HG02759 (cell line): Measurements from ENCODE around the gene PLIN4.
"Not testable (repeated sequence)": the region's sequence is repeated elsewhere in the genome, so short reads cannot be mapped to it uniquely, and the experiment has no call there.

Experiments
- ATAC-seq: cut with Tn5 transposase; IDR thresholded peaks from one replicate; pipeline ENCODE4 v1.9.1; 2021; ENCODE audit warnings: mild to moderate bottlenecking, moderate library complexity; ENCODE audit not compliant: unreplicated experiment

The PLIN4 gene, protein sequence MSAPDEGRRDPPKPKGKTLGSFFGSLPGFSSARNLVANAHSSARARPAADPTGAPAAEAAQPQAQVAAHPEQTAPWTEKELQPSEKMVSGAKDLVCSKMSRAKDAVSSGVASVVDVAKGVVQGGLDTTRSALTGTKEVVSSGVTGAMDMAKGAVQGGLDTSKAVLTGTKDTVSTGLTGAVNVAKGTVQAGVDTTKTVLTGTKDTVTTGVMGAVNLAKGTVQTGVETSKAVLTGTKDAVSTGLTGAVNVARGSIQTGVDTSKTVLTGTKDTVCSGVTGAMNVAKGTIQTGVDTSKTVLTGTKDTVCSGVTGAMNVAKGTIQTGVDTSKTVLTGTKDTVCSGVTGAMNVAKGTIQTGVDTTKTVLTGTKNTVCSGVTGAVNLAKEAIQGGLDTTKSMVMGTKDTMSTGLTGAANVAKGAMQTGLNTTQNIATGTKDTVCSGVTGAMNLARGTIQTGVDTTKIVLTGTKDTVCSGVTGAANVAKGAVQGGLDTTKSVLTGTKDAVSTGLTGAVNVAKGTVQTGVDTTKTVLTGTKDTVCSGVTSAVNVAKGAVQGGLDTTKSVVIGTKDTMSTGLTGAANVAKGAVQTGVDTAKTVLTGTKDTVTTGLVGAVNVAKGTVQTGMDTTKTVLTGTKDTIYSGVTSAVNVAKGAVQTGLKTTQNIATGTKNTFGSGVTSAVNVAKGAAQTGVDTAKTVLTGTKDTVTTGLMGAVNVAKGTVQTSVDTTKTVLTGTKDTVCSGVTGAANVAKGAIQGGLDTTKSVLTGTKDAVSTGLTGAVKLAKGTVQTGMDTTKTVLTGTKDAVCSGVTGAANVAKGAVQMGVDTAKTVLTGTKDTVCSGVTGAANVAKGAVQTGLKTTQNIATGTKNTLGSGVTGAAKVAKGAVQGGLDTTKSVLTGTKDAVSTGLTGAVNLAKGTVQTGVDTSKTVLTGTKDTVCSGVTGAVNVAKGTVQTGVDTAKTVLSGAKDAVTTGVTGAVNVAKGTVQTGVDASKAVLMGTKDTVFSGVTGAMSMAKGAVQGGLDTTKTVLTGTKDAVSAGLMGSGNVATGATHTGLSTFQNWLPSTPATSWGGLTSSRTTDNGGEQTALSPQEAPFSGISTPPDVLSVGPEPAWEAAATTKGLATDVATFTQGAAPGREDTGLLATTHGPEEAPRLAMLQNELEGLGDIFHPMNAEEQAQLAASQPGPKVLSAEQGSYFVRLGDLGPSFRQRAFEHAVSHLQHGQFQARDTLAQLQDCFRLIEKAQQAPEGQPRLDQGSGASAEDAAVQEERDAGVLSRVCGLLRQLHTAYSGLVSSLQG (N-terminal part only)

DNA sequence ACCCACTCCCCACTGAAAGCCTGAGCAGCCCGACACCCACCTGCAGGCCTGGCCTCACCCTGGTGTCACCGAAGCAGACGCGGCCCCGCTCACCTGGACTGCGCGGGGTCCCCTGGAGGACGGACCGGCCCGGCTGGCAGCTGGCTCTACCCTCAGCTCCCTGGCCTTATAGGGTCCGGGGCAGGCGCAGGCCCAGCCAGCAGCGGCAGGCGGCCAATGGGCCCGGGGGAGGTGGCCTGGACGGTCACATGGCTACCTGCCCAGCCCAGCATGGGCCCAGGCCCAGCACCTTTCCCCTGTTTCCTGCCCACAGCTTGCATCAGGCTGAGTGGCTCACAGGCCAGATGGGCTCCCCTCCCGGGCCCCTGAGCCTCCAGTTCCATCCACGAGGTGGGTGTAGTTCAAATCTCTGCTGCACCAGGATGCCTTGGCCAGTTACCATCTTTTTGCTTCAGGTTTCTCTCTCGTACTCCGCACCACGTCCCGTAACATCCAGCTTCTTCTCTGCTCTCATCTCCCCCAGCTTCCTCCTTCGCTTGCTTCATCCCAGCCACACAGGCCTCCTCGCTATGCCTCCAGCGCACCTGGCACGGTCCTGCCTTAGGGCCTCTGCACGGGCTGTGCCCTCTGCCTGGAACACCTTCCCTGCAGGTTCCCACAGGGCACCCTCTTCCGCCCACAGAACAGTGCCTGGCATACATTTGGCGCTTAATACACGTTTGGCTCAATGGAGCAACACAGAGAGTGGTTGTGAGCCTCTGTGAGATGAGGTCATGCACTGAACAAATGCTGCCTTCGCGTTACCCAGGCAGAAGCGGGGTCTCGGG is at the start of gene PLIN4:
Gene PLIN4, minus strand, starts transcription at position 142 of the 827 bp plus-strand sequence. CDS start 214 bp downstream, outside the sequence.
- ATAC-seq = no peak

DNA sequence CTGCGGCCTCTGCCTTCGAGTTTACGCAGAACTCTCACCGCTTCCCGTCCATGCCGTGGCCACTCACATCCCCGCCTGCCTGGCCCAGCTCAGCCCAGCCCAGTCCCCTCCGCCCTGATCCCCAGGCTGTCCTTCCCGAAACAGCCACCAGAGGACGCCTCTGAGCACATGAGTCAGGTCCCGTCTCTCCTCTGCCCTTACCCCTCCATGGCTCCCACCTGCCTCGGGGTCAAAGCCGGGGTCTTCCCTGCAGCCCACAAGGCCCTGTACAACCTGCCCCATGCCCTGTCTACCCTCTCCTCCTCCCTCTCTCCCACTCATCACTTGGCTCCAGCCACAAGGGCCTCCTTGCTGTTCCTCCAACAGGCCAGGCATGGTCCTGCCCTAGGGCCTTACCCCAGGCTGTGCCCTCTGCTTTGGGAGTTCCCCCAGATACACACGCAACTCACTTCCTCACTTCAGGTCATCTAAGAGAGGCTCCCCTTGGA is 49.3 kb upstream of the PLIN4 start:
- ATAC-seq = no peak

DNA sequence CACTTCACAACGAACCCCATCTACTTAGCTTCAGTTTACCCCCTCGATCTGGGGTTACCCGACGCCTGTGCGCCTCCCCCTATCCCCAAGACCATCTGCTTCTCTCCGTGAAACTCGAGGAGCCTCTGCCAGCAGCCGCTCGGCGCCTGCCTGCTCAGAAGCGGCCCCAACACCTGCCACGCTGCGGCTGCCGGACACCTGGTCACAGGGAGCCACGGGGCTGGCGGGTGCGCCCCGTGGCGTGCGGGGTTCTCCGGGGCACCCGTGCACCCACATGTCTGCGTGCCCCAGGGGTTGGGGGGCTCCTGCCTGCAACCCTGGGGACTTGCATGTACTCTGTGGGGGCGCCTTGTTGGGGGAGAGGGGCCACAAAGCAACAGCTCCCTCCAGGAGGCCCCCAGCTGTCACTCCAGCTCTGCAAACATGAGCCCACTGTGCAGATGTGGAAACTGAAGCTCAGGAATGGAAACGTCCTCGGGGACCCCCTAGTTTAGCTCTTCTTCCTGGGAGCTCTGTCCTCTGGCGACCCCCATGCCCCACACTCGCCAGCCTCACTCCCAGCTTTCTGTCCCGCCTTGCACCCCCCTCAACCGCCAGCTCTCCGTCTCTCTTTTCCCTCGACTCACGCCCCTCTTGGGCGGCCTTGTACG is 48.2 kb upstream of the PLIN4 start:
- no peak for ATAC-seq

DNA sequence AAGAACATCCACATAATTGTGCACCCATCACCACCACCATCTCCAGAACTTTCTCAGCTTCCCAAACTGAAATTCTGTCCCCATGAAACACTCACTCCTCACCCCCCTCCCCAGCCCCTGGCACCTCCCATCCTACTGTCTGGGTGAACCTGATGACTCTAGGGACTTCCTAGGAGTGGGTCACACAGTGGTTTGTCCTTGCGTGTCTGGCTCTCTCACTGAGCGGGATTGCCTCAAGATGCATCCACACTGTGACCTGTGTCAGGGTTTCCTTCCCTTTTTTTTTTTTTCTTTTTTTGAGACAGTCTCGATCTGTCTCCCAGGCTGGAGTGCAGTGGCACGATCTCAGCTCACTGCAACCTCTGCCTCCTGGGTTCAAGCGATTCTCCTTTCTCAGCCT is 45.3 kb upstream of the PLIN4 start:
- ATAC-seq = not testable (repeated sequence)

DNA sequence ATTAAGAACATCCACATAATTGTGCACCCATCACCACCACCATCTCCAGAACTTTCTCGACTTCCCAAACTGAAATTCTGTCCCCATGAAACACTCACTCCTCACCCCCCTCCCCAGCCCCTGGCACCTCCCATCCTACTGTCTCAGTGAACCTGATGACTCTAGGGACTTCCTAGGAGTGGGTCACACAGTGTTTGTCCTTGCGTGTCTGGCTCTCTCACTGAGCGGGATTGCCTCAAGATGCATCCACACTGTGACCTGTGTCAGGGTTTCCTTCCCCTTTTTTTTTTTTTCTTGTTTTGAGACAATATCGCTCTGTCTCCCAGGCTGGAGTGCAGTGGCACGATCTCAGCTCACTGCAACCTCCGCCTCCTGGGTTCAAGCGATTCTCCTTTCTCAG is 43.8 kb upstream of the PLIN4 start:
- not testable (repeated sequence) for ATAC-seq

DNA sequence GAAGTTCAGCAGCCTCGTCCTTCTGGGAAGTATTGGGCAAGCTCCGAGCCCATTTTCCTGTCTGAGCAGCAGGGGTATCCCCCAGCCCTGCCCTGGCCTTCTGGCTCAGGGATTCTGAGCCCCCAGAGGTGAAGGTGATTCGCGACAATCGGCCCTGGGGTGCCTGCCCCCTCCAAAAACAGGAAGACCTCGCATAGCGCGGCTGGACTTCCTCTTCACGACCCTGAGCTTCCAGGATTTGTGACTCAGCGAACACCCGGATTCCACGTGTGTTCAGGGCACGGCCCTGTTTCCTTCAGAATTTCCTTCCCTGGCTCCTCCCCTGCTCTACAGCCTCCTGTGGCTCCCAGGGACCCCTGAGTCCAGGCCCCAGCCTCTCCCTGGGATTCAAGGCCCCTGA is 41.3 kb upstream of the PLIN4 start, which contains the start of gene SEMA6B:
Gene SEMA6B, minus strand, starts transcription at position 116 of the 400 bp plus-strand sequence. CDS start 1,227 bp downstream, outside the sequence.
- no peak for ATAC-seq

DNA sequence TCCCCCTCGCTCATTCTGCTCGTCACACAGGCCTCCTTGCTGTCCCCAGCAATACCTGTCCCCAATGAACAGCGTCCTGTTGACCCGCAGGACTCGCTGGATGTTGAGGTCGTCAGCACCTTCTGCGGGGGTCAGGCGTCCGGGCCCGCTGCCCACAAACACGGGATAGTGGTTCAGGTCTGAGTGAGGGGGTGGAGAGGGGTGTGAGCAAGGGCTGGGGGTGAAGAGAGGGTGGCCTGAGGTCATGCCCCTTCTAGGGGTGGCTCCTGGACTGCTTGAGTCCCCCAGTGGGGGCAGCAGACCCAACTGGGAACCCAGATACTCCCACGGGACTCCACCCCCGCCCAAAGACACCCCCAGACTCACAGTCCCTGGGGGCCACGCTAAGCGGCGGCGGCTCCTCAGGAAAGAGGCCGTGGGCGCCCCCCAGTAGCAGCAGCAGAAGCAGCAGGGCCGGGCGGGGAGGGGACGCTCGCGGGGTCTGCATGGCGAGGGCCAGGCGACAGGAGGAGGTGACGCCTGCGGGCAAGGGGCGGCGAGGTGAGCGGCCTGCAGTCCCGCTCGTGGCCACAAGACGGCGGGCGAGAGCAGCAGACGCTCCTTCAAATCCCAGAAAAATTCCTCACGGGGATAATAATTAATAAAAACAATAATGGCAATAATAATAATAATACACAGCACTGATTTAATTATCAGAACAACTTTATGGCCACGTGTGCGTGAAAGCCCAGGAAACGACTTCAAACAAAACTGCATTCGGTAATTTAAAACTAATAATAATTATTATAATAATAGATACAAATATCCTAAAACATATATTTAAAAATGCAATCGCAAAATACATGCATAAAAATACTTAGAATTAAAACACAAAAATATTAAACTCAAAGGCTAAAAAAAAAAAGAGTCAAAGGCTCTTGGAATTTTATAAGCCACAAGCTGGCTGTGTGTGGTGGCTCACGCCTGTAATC is 40.0 kb upstream of the PLIN4 start:
- no peak for ATAC-seq

DNA sequence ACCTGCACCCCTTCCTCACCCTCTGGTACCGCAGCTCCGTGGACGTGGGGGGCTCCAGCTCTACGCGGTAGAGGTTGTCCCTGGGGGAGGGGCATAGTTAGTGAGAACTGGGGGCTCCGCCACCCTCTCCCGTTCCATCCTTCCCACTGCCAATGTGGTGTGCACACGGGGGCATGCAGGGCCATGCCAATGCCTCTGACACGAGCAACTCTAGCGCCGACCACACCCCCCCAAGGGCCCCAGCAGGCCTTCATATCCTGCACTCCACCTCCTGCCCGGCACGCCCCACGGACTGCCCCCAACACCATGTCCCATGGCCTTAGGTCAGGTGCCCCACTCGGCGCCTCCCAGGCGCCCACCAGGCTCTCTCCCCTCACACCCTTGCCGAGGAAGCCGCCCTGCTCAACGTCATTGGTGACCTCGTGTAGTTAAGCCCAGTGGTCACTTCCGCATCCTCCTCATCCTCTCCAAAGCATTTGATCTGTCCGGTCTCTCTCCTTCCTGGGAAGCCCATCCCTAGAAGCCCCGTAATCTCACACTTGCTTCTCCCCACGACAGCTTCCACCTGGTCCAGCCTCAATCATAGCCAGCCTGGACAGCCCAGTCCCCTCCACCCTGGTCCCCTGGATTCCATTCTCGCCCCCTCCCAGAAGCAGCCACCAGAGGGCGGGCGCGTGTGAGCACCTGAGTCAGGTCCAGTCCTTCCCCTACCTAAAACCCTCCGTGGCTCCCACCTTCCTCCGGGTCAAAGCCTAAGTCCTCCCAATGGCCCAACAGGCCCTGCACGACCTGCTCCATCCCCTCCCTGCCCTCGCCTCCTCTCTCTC is 39.1 kb upstream of the PLIN4 start:
- ATAC-seq = no peak

DNA sequence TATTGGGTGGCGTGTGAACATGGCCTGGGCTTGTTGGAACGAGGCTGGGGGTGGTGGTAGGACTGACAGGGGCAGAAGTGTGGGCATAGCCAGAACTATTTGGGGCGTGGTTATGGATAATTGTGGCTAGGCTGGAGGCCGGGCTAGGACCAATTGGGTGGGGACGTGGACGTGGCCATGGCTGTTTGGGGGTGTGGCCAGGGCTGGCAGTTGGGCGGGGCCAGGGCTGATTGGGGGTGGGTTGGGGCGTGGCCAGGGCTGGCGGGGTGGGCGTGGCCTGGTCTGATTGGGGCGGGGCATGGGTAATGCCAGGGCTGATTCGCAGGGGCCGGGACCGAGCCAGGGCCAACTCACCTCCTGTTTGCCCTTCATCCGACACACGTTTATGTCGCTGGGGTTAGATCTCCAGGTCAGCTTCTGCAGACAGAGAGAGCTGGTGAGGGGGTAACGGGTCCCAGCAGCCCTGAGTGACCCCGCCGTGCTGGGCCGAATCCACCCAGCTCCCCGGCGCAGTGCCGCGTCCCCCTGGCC is 38.4 kb upstream of the PLIN4 start:
- no peak for ATAC-seq

DNA sequence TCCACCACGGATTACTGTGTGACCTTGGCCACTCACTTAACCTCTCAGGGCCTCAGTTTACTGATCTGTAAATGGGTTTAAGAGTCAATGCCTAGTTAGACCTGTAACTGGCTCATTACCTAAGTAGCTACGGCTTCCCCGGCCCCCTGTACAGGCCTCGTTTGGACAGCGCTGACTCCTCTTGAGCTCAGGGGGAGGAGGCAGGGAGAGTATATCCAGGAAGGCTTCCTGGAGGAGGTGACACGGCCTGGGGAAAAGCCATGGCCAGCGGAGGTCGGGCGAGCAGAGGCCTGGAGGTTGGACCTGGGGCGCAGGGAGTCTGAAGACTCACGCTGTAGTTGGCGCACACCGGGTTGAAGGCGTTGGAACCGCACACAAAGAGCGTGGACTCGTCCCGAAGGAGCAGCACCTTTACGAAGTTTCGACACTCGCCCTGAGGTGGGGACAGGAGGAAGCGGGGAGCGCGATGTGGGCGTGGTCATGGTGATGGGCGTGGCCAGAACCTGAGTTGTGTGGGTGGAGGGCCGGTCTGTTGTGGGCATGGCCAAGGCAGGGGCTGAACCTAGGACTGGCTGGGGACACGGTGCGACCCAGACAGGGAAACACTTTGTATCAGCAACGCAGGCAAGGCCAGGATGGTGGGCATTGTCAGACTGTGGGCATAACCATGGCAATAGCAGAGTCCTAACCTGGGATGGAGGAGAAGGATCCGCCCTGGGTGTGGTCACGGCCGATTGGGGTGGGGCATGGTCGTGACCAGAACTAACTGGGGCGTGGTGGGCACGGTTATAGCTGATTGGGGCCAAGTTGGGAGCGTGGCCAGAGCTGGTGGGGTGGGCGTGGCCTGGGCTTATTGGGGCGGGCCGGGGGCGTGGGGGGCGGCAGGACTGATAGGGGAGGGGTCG is 37.6 kb upstream of the PLIN4 start:
- ATAC-seq = no peak

DNA sequence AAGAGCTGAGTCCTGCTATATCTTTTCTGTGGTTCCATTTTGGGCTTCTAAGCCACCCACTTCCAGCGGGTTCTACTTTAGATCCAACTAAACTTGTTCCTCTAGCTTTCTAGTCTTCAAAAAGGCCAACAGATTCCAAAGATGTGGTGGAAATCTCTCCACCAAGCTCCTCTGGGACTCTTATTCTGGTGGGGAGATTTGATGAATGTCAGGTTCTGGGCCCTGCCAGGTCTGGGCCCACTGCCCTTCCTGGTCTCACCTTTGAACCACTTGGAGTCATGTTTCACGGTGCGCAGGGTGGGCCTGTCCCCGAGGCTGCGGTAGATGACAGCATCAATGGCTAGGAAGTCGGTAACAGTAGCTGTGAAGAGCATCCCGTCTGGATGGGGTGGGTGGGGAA is 36.4 kb upstream of the PLIN4 start:
- ATAC-seq = no peak

DNA sequence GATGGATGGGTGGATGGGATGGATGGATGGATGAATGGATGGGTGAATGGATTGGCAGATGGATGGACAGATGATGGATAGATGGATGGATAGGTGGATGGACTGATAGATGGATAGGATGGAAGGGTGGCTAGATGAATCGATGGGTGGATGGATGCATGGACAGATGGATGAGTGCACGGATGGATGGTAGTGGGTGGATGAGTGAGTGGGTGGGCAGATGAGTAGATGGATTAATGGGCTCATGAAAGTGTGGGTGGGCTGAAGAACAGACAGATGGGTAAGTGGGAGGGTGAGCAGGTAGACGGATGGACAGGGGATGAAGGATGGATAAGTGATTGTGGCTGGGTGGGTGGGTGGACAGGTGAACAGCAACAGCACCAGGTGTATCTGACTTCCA is 35.5 kb upstream of the PLIN4 start:
- ATAC-seq = no peak

DNA sequence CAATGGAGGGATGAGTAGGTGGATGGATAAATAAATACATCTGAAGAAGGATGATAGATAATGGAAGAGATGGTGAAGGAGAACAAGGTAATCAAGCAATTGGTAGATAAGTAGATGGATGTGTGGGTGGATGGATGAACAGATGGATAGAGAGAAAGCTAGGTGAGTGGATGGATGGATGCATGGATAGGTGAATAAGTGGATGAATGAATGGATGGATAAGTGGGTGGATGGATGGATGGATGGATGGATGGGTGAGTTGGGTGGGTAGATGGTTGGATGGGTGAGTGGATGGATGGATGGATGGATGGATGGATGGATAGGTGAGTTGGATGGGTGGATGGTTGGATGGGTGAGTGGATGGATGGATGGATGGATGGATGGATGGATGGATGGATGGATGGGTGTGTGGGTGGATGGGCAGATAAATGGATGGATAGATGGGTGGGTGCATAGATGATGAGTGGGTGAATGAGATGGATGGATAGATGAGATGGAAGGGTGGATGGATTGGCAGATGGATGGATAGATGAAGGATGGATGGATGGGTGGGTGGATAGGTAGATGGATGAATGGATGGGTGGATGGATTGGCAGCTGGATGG is 34.9 kb upstream of the PLIN4 start:
- ATAC-seq = no peak

DNA sequence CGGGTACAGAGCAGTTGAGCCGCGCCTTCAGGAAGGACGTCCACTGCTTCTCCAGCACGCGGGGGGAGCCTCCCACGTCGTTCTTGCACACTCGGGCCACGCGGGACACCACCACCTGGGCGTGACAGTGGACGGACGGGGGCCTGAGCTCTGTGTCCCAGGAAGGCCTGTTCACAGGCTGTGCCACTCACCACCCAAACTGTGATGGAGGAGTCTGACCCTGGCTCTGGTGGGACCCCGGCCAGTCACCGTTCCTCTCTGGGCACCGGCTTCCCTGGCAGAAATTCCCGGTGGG is 34.2 kb upstream of the PLIN4 start:
- ATAC-seq = no peak

DNA sequence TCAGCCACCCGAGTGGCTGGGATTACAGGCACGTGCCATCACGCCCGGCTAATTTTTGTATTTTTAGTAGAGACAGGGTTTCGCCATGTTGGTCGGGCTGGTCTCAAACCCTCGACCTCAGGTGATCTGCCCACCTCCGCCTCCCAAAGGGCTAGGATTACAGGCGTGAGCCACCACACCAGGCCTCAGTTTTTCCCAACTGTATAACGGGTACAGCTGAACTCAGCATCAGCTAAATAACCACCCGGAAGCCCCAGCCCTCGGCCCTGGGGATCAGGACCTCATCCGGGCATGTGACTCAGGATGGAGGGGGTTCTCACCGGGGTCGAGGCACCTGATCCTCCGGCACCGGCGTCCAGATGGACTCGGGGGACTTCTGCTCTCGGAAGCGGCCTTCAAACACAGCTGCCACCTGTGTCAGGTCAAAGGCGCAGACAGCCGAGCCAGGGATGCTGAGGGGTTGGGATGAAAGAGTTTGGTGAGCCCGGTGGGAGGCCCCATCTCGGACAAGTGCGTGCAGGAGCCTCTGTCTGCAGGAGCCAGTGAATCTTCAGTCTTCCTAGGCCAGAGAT is 32.3 kb upstream of the PLIN4 start:
- ATAC-seq = no peak

DNA sequence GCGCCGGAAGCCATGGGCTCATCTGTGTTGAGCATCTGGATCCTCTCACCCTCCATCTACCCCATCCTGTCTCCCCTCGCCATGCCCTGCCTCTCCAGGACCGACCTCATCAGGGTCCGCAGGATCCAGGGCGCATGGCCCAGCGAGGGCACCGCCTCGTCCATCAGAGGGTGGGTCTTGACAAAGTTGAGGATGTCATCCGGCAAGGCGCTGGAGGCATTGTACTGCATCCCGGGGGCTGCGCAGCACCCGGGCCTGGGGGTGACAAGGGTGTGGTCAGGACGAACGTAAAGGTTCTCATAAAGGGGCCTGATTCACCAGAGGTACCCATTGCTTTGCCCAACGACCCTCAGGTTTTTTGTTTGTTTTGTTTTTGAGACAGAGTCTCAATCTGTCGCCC is 31.7 kb upstream of the PLIN4 start:
- ATAC-seq = no peak
